Nucleus accumbens (tissue), 56 donors: ENCODE measurements around the gene PNP.

Experiments used
- DNase-seq, 56 donors: peaks; one replicate each; lab custom pipeline; 2025; lab: John Stamatoyannopoulos, UW

The PNP gene

DNA sequence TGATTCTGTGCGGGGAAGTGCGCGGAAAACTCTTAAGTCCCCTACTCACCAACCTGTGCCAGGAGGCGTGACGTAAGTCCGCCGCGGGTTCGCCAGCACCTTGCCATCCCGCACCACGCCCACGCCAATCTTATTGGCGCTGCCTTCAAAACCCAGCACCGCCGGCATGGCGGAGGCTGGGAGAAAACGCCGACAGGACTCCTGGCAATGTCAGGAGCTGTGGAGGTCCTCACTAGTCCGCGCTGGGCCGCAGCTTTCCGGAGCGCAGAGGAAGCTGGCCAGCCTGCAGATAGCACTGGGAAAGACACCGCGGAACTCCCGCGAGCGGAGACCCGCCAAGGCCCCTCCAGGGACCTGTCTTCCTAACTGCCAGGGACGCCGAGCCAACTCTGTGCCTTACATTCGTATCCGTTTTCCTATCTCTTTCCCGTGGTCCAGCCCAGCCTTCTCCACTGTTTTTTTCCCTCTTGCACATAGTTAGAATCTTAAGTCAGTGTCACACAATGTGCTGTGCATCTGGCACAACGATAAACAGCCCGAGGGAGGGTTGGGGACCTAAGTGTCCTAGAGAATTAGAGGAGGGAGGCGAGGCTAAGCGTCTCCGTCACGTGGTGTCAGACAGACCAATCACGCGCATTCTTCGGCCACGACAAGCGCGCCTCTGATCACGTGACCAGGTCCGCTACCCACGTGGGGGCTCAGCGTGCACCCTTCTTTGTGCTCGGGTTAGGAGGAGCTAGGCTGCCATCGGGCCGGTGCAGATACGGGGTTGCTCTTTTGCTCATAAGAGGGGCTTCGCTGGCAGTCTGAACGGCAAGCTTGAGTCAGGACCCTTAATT is 14.5 kb upstream of the PNP start, which contains the start of the genes APEX1 and OSGEP:
Gene APEX1, plus strand, starts transcription at position 711 of the 839 bp plus-strand sequence. CDS start 420 bp downstream, outside the sequence.
Gene OSGEP, minus strand, starts transcription at position 297 of the 839 bp plus-strand sequence. Its CDS starts 129 bp downstream, at position 168.
- DNase-seq, result peak; percentile 83 to 99 (median 97)

DNA sequence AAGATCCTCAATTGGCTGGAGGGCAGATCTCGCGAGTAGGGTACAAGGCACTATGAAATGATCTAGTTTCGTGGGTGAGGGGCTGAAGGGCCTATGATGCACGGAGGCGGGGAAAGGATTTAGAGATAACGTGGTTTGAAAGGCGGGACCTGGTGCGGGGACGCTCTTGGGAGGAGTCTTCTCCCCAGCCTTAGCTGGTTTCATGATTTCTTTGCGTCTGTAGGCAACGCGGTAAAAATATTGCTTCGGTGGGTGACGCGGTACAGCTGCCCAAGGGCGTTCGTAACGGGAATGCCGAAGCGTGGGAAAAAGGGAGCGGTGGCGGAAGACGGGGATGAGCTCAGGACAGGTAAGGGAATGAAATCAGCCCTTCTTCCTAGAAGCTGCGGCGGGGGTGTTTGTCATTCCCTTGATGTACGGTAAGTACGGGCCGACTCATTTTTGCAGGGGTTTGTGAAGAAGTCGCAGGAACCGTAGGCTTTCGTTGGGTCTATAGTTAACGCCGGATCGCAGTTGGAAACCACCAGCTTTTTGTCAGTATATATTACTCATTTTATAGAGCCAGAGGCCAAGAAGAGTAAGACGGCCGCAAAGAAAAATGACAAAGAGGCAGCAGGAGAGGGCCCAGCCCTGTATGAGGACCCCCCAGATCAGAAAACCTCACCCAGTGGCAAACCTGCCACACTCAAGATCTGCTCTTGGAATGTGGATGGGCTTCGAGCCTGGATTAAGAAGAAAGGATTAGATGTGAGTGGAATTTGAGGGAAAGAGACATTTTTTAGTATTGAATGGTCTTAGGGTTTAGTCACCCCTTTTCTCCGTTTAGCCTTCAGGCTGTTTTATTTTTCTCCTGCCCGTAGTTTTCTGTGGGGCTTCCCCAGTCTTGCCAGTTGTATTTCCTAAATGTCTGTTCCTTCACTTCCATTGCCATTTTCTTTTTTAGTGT is 13.6 kb upstream of the PNP start:
- peak in 16 of 56 donors; percentile 18 to 87 (median 69) for DNase-seq

DNA sequence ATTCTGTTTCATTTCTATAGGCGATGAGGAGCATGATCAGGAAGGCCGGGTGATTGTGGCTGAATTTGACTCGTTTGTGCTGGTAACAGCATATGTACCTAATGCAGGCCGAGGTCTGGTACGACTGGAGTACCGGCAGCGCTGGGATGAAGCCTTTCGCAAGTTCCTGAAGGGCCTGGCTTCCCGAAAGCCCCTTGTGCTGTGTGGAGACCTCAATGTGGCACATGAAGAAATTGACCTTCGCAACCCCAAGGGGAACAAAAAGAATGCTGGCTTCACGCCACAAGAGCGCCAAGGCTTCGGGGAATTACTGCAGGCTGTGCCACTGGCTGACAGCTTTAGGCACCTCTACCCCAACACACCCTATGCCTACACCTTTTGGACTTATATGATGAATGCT is 12.2 kb upstream of the PNP start:
- peak in 2 of 56 donors; percentile 0 to 9 for DNase-seq

DNA sequence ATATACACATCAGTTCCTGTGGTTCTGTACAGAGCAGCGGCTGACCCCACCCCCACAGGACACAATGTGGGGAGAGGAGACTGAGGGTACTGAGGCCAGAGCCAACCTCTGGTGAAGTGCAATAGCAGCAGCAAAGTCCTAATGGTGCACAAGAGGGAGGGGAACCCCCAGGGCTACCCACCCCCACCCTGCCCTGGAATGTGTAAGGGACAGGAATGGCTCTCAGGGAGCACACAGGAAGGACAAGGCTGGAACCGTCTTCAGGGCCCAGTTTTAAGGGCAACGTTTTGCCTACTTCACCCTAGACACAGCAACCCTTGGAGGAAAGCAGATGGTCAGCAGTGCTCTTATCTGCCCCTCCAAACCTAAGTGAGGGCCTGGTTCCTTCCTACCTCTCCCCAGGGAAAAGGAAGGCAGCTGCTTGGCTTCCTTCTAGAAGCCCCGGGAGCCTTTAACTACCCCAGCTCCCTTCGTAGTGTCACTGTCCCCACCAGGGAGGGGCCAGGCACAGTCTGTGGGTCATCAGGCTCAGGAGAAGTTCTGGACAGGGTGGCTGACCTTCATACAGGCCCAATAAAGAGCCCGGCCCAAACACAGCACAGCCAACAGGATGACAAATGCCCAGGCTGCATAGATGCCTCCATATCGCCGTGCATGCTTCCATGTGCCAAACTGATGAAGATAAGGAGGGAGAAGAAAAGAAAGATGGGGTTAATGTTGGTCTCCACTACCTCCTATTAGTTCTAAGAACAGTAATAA is 11.0 kb upstream of the PNP start:
- no peak for DNase-seq

DNA sequence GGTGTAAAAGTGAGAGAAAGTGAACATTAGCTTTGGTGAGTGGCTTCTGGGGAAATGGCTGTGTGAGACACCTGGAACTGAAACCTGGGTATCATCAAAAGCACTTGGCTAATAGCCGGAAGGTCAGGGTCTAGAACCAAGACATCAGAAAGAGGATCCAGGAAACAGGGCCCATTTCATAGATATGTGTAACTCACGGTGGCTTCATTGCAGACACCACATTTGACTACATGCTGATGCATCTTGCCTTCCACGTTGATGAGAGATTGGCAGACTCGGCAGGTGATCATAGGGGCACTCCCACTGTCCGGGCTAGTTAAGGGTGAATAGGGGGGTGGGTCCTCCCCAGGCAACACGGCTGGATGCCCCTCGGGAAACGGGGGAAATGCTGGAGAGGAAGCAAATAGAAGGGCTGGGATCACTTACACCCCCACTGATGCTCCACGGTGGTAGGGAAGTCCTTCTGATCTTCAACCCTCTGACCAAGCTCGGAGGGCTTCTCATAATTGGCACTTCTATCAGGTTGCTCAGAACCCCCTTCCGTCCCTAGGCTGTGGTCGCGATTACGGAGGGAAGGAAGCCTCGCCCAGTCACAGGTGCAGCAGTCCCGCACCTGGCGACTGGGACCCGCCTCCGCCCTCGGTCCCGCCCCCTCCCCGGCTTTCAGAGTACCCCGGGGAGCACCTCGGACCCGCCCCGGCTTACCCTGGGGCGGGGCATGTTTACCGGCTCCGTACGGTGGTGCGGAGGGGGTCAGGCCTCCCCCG is 8.6 kb upstream of the PNP start:
- peak in 5 of 56 donors; percentile 16 to 56 (median 32) for DNase-seq

DNA sequence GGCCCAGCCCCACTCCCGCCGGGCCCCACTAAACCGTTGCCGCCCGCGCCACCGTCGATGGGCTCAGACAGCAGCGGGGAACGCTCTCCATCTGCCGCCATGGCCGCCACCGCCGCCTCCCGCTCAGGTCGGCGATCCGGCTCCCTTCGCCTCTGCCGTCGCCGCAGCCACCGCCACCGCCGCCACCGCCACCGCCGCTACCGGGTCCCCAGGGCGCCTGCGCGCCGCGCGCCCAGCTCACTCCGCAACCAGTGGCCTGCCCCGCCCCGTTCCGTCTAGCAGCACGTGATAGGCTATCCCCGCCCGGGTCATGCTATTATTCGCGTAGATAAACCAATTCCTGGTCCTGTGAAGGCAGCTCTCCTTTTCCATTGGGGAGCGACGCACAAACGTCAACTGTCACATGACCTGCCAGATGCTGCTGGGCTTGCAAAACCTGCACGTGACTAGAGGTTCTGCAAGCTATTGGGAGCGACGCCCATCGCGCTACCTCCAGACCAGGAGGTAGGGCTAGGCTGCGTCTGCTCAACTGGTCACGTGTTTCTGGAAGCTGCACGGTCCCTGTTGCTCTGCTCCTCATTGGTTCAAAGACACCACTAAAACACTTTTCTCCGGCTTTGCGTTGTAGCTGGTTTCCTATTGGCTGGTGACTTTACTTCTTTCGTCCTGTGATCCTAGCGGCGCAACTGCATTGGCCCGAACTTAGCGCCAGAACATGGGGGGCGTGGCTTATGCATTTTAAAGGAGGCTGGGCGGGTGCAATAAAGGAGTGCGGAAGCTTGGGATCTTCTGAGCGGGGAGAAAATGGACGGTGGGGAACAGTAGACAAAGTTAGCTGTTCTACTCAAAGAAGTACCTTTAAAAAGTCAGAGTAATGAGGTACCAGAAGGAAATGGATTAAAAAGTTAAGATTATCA is 7.7 kb upstream of the PNP start, which contains the start of gene PIP4P1:
Gene PIP4P1, minus strand, starts transcription at position 210 of the 917 bp plus-strand sequence. Its CDS starts 109 bp downstream, at position 101.
- peak; percentile 86 to 100 (median 99) for DNase-seq

DNA sequence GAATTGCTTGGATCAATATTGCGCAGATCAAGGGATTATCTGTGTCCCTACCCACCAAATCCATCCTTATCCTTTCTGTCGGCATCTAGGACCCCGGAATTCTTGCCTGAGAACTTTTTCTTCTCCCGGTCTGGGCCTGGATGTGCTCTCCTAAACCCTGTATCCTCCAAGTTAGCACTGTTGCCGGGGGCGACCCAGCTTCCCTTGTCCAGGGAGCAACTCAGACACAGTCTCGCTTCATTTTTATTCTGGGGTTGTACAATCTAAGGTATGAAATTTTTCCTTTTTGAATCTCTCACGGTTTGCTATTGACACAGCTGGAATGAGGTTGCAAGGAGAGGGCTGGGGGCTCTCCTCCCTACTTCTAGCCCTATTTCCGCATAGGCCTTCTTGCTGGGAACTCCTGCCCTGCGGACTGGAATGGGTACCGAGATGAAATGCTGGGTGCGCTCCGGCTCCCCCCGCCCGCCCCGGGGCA is 403 bp upstream of the PNP start:
- peak in 7 of 56 donors; percentile 19 to 56 (median 35) for DNase-seq

DNA sequence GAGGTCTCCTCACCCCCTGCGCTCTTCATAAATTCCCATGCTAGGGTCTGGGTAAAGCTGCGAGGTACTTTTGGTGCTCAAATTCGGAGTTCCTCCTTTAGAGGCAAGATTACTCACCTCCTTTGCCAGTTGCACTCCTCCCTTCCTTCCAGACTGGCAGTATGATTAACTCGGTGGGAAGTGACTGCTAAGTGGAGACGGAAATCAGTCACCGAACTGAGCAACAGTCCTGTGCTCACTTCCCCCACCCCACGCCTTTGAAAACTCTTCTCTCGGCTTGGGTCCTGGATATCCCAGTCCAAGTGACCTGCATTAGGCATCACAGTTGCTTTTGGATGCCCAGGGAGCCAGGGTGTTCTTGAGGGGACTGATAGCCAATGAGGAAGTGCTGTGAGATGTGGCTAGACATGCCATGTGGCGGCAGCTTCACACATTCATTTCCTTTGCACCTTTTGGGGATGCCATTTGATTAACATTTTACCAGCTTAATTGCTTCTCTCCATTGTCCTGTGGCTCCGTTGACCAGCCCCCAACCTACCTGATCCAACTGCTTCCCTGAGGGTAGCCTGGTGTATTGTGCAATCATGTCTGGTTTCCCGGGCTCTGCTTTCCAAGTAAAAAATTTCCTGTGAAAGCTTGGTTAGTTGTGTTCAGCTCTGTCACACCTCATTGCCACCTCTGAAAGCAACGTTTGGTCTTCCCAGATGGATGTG is 840 bp downstream of the PNP start:
- DNase-seq, result peak in 29 of 56 donors; percentile 5 to 73 (median 37)

DNA sequence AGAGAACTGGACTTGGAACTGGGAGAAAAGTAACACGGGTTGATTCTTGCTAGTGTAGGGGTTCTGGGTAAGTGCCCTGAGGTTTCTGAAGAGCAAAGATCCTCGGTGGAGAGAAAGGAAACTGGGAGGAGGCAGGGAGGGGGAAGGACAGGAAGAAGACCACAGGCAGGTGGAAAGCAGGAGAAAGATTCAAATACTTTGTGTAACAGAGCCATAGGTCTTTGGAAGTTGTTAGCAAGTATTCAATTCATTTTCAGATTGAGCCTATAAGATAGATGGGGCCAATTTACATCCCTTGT is 1.3 kb downstream of the PNP start:
- DNase-seq, result no peak

DNA sequence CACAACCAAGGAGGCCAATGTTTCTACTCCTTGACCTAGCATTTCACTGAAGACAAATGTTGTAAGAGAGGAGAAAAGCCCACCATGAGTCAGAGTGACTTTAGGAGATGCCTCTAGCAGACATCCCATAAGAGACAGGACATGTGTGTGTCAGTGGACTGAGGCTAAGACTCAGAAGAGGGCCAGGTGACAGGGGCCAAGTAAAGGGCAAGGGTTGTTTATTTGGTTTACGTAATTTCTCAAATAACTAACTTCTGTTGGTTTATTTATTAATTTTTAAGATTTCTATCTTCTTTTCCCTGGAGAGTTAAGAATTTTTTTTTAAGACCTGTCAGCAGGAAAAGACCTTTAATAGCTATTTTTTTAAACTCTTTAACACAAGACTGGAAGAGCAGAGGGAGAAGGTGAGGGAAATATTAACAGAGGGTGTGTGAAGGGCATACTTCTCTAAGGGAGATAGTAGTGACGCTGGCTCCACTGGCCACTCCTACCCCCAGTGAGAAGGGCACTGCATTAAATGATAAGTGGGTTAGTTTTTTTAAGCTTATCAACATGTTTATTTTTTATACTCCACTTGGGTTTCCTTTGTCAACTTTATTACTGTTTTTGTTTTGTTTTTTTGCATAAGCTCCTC is 3.4 kb downstream of the PNP start:
- DNase-seq, result no peak

DNA sequence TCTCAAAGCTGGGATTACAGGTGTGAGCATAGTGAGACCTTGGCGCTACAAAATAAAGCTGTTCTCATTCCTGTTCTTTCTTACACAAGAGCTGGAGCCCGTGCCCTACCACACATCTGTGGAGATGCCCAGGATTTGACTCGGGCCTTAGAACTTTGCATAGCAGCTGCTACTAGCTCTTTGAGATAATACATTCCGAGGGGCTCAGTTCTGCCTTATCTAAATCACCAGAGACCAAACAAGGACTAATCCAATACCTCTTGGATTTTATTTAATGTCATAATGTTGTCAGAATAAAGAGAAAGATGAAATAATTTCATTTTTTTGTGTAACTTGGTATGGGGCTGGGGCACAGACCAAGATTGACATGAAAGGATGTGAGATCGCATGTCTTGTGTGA is 7.6 kb downstream of the PNP start:
- no peak for DNase-seq

DNA sequence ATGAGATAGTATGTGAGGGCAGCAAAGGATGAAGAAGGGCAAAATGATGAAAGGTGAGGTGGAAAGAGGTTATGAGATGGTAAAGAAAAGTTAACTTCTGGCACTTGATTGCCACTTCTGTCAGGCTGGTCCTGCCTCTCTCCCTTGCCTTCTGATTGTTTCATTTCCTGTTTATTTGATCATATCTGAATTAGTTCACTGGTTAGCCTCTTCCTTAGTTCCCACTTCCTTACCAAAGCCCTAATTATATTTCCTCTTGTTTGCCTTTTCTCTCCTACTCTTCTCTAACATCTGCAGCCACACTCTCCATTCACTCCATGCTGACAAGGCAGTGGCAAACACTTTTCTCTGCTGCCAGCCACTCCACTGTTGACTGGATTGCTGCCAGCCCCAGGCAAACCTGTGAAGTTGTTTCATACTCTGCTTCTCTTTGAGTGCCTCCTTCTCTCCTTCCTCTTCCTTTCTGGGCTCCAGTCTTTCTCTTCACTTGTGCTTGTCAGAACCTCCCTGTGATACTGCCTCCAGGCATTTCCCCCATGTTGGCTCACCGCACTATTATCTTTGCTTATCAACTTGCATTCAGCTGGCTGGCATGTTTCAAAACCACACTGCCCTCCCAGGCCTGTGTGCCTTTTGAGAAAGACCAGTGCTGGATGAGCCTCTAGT is 8.1 kb downstream of the PNP start:
- DNase-seq, result peak in 10 of 56 donors; percentile 2 to 45 (median 7)

DNA sequence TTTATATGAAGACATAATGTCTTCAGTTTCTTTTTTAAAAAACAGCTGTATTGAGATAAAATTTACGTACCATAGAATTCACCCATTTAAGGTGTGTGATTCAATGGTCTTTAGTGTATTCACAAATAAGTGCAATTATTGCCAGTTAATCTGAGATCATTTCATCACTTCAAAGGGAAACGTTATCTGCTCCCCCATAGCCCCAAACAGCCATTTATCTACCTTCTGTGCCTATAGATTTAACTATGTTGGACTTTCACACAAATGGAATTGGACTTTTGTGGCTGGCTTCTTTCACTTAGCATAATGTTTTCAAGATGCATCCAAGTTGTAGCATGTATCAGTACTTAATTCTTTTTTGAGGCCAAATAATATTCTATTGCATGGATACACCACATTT is 9.7 kb downstream of the PNP start:
- DNase-seq, result no peak

DNA sequence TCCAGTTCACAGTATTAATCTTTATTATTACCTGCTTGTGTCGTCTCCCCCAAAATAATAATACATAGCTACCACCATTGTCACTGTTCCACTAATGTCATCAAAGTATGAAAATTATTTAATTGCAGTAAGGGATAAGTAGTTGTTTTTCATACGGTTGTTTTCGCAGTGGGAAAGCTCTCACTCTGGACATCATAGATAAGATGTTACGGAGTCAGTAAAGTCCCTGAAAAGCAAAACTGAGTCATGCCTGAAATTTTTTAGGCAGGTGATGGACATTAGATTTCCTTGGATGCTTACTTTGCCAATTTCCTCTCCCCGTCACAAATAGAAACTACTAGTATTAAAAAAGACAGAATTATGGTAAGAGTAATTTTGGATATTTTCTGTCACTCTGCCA is 13.2 kb downstream of the PNP start:
- DNase-seq, result no peak

DNA sequence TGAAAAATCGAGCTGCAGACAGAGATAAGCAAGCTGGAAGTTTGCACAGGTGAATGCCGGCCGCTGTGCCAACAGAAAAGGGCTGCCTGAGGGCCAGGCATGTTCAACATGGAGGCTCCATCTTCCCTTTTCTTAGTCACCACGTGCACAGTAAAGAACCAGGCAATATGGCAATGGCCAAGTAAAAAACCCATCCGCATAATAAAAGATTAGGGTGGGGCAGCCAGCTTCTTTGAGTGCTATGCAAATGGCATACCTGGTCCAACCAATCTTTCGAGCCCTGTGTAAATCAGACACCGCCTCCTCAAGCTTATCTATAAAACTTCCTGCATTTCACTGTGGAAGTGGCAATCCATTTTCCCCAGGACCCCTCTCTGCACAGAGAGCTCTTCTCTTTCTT is 16.7 kb downstream of the PNP start:
- DNase-seq, result no peak

DNA sequence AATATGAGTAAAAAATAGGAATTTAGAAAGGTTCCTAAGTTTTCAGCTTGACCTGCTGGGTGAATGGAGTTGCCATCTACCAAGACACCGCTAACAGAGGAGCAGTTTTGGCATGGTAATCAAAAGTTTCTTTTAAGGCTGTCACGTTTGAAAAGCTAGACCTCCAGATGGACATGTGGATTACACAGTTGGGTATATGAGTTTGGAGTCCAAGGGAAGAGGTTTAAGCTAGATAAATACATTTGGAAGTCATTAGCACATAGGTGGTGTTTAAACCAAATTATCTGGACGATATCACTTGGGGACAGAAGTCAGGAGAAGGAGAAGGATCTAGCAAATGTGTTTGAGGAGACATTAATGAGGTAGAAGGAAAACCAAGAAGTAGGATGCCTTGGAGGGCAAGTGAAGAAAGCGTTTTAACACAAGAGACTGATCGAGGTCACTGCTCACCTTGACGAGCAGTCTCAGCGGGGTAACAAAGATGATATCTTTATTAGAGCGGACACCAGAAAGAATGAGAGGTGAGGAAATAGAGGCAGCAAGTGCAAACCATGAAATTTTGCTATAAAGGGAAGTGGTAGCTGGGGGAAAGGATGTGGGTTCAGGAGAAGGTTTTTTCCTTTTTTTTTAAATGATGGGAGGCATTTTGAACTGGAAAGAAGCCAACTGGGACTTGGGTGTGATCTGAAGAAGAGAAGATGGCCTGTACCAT is 17.6 kb downstream of the PNP start:
- DNase-seq, result no peak
